GM12874 (cell line): ENCODE results near the gene DCUN1D1.

Experiments
- CTCF ChIP-seq: IDR thresholded peaks from 2 replicates; pipeline ENCODE4 v1.5.1; 2011; ENCODE audit warnings: low read depth, mild to moderate bottlenecking, control low read depth, low read length, moderate library complexity; ENCODE audit not compliant: insufficient read depth

Gene DCUN1D1

GRCh38 chr3:182981038-182981380, 671 bp upstream of the DCUN1D1 start:
- no peak for TF ChIP-seq CTCF

GRCh38 chr3:182979674-182980191, 605 bp downstream of the DCUN1D1 start:
- no peak for TF ChIP-seq CTCF

- TF ChIP-seq CTCF = no peak
These were observed 1.1 kb downstream of the DCUN1D1 start for GRCh38 chr3:182979103-182979673.

GRCh38 chr3:182978387-182978786, 2.0 kb downstream of the DCUN1D1 start:
- TF ChIP-seq CTCF = no peak

GRCh38 chr3:182973047-182973446, 7.3 kb downstream of the DCUN1D1 start:
- no peak for TF ChIP-seq CTCF

- TF ChIP-seq CTCF = no peak
These were observed 8.0 kb downstream of the DCUN1D1 start for GRCh38 chr3:182972387-182972786.

- no peak for TF ChIP-seq CTCF
These were observed 8.7 kb downstream of the DCUN1D1 start for GRCh38 chr3:182971637-182972036.
